ENCODE measurements around the gene RSKR.
"Not testable (repeated sequence)": the region's sequence is repeated elsewhere in the genome, so short reads cannot be mapped to it uniquely, and the experiment has no call there.

The RSKR gene

GRCh38 chr17:28576758-28577465 is 37.1 kb downstream of the RSKR start, which contains the start of gene ALDOC:
Gene ALDOC (minus strand): TSS chr17:28576895. CDS start chr17:28575532, 1,363 bp downstream.
- peak; percentile 98 for DNase-seq

GRCh38 chr17:28576016-28576415 is 38.0 kb downstream of the RSKR start:
- not testable (repeated sequence) for DNase-seq

GRCh38 chr17:28575126-28575795 is 38.7 kb downstream of the RSKR start:
- no peak for DNase-seq

DNA sequence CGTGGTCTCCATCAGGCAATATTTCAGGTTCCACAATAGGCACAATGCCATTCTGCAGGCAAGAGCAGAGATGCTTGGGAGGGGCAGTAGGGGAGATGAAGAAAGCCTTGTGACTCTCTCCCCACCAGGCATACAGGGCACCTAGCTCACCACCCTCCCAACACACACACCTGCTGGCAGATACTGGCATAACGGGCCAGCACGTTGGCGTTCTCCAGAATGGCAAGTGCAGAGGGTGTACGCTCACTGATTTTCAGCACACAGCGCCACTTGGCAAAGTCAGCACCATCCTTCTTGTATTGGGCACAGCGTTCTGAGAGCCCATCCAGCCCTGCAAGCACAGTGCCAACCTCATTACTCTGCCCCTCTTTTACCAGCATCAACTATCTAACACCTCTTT is 39.5 kb downstream of the RSKR start:
- no peak for DNase-seq

DNA sequence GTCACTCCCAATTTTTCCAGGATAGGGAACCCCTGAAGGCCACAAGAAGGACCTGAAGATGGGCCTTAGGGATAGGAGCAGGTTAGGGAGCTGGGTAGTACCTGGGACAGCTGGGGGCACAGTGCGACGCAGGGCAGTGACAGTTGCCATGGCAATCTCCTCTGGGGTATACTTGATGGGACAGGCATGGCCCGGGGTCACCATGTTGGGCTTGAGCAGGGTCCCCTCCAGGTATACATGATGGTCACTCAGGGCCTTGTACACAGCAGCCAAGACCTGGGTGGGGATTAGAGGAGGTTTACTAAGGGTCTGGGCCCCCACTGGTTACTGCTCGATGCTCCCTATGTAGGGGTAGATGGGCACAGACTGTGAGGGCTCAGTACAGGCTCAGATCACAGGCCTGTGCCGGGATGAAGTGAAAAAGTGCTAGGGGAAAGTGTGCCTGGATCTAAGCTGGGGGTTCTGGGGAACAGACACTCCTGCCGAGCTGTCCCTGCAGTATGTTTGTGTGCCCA is 40.0 kb downstream of the RSKR start:
- no peak for DNase-seq

DNA sequence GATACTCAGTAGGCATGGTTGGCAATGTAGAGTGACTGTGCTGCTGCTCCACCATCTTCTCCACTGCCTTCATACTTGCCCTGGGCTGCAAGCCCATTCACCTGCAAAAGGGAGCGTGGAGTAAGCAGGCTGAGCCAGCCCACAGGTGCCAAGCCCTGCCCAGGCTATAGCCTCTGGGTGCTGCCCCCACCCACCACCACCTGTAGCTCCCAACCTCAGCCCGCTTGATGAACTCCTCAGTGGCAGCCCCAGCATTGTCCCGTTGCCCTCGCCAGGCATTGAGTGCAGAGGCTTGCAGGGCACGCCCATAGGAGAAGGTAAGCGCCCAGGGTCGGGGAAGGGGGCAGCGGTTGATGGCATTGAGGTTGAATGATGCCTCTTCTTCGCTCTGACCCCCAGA is 40.5 kb downstream of the RSKR start:
- no peak for DNase-seq

GRCh38 chr17:28573040-28573380 is 41.0 kb downstream of the RSKR start:
- DNase-seq: no peak

DNA sequence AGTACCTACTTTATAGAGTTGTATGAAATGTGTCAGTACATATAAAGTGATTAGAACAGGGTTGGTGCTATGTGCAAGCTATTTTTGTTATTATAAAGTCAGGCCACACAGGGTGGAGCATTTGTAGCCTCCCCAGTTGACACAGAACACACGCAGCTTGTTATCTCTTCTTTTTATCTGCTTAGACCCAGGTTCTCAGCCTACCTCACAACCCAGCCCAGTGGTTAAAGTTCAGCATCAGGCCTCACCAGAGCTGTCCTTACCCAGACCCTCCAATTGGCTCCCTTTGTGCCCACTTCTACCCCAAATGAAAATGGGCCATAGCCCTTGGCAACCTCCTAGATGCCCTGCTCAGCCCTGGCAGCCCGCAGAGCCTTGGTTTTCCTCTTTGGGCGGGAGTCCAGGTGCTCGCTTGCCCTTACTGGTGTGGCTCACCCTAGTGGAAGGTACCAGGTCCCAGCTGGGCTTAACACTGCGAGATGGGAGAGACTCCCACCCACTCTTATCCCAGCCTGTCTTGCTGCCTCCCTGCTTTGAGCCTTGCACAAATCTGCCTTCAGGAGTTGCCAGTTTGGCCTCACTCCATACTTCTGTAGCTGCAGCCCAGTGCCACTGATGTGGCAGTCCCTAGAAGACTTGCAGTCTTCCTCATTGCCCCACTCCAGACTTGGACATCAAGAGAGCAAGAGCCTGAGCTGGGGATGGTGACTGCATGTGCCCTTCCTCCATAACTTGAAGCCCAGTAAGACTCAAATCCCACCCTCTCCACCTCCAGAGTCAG is 41.5 kb downstream of the RSKR start:
- DNase-seq: no peak

DNA sequence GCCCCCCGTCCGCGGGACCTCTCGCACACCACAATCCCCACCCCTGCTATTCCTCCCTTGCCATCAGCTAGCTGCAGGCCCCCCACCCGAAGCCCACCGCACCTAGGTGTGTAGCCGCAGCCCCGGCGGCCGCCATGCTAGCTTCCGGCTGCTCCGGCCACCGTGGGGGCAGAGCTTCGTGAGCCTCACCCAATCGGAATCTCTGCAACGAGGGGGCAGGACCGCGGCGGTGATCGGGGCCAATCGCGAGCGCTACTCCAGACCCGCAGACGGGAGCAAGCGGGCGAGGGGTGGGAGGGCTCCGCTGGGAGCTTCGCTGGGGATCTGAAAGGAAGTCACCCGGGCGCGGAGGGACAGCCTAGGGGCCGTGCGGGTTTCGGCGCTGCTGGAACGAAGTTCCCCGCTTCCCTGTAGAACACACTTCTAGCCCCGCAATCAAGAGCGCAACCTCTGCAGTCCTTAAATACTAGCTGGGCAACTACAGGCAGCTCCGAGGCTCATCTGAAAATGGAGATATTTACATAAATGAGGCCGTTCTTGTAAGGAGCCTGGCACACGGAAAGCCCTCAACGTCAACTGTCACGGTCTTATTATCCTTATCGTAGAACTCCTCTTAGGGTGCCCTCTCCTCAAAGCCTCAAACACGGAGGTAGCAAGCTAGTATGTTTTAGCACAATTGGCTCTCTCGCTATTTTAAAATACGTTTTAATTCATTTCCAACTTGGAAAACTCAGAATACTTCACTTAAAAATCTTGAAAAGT is 42.4 kb downstream of the RSKR start, which contains the start of gene PIGS:
Gene PIGS (minus strand): TSS at position 164 of the 762 bp plus-strand sequence. CDS start 28 bp downstream, at position 136.
- DNase-seq: peak; percentile 95

- peak; percentile 81 for DNase-seq
Measured at GRCh38 chr17:28570716-28571360, 43.1 kb downstream of the RSKR start.

DNA sequence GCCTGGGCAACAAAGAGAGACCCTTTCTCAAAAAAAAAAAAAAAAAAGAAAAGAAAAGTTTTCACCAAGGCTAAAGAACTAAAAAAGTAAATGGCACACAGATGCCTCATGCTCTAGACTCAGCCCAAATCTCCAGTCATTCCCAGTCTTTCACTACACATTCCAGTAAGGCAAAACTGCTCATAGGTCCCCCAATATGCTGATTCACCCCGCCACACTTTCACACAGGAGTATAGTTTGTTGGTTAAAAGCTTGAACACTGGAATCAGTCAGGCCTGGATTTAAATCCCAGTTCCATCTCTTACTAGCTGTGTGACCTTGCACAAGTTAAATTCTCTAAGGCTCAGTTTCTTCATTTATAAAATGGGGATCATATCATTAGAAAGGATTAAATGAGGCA is 44.5 kb downstream of the RSKR start:
- DNase-seq: no peak

DNA sequence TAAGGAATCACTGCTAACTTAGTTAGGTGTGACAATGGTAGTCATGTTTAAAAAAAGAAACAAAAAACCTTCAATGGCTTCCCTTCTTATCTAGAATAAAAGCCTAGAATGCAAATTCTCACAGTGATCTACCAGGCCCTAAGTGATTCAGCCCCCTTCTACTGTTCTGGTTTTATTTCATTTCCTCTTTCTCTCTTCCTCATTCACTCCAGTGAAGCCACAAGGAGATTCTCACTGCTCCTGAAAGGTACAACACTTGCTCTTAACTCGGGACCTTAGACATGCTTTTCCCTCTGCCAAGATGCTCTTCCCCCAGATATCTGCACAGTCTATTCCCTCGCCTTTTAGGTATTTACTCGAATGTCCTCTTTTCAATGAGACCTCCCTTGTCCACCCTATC is 46.4 kb downstream of the RSKR start:
- no peak for DNase-seq

DNA sequence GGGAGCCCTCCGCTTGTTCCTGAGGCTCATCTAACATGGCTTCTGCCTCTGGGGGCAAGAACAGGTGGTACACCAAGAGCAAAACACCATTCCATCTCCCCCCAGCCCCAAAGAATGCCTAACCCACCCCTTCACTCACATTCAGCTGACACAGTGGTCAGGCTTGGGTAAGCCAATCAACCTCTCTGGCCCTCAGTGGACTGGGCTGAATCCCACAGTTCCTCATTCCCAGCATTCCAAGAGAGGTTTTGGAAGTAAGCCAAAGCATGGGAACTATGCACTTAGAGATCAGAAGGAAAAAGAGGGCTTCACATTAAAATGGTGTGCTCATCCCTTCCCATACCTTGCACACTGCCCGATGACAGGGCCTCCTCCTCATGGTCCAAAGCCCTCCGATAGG is 50.5 kb downstream of the RSKR start:
- no peak for DNase-seq

All from activated CD8-positive, alpha-beta memory T cell treated with anti-CD3 and anti-CD28 coated beads for 24 hours (primary cell).